Gastrocnemius medialis (tissue), 4 donors: ENCODE measurements around the gene ARVCF. TPM values are rescaled to one million over a fixed set of nuclear protein-coding genes. Genes with fewer than 3 reads are reported as not detected.

Source experiments
- ATAC-seq, 2 donors: fragments of 150-250 bp; one replicate each; pipeline ENCODE4 v1.9.1; 2016
- DNase-seq, 2 donors: peaks; one replicate each; pipeline ENCODE4 v3.0.0-alpha.2; 2019
- H3K27ac ChIP-seq, 4 donors: fragments of 200-600 bp; sonication (generic); 1 replicate in 1 of 4; 2 replicates in 3 of 4; pipeline ENCODE4 v1.5.1; 2016 to 2018; ENCODE audit warnings: mild to moderate bottlenecking in 2 of 4, moderate library complexity in 1 of 4
- H3K27me3 ChIP-seq, 3 donors: fragments of 200-600 bp; sonication (generic) in 2 of 3; 1 replicate in 1 of 3; 2 replicates in 2 of 3; pipeline versions ENCODE4 v1.5.1 to v1.6.0; 2016 to 2019; ENCODE audit warnings: mild to moderate bottlenecking in 1 of 3, moderate library complexity in 1 of 3
- H3K36me3 ChIP-seq, 2 donors: fragments of 200-600 bp; sonication (generic) in 1 of 2; one replicate each; pipeline ENCODE4 v1.5.1; 2017 to 2018
- H3K4me1 ChIP-seq, 2 donors: fragments of 200-600 bp; sonication (generic) in 1 of 2; one replicate each; pipeline ENCODE4 v1.5.1; 2016 to 2017; ENCODE audit warnings: mild to moderate bottlenecking in 2 of 2
- H3K4me3 ChIP-seq, 4 donors: fragments of 200-600 bp; sonication (generic) in 3 of 4; 1 replicate in 1 of 4; 2 replicates in 3 of 4; pipeline ENCODE4 v1.5.1; 2016 to 2019; ENCODE audit warnings: mild to moderate bottlenecking in 2 of 4
- H3K9me3 ChIP-seq, 3 donors: fragments of 200-600 bp; sonication (generic) in 2 of 3; 1 replicate in 1 of 3; 2 replicates in 2 of 3; pipeline ENCODE4 v1.5.1; 2016 to 2019
- POLR2A ChIP-seq, 2 donors: fragments of 450-650 bp; IDR thresholded peaks; one replicate each; pipeline ENCODE4 v1.6.1; 2017; ENCODE audit warnings: antibody characterized with exemption in 2 of 2, mild to moderate bottlenecking in 2 of 2, moderate library complexity in 2 of 2
- in situ Hi-C, 4 donors: fragments of 200-750 bp; cut with MboI; loops; one replicate each; pipeline versions ENCODE4 v1.15.0 to v1.8.0; 2017; ENCODE audit warnings: low sequenced_read_pairs in 4 of 4
- intact Hi-C: fragments of 100-400 bp; cut with DNase I; formaldehyde crosslinking; loops from one replicate; pipeline ENCODE4 v1.15.1; 2023; ENCODE audit warnings: low total_unique reads
- total RNA-seq, 4 donors: library from RNA; depleted of rRNA; stranded (reverse); fragments of >200 nt; gene quantifications; one replicate each; pipeline versions ENCODE4 v1.1.0 to v1.2.3, GENCODE V29; 2016
- TF ChIP-seq, protein P1 (sequence below), 5 experiments: fragments of 450-650 bp in 3 of 5; fragments of 200-600 bp in 2 of 5; sonication (generic) in 2 of 5; IDR thresholded peaks in 4 of 5; conservative IDR thresholded peaks in 1 of 5; 1 replicate in 4 of 5; 2 replicates in 1 of 5; pipeline ENCODE4 v1.5.1; 2016 to 2019; ENCODE audit warnings: antibody characterized with exemption in 5 of 5, mild to moderate bottlenecking in 3 of 5, moderate library complexity in 3 of 5

The ARVCF gene
- total RNA-seq, 4 donors from 2014 or later, result 6.9 to 19.6 (median 18.0) TPM

DNA sequence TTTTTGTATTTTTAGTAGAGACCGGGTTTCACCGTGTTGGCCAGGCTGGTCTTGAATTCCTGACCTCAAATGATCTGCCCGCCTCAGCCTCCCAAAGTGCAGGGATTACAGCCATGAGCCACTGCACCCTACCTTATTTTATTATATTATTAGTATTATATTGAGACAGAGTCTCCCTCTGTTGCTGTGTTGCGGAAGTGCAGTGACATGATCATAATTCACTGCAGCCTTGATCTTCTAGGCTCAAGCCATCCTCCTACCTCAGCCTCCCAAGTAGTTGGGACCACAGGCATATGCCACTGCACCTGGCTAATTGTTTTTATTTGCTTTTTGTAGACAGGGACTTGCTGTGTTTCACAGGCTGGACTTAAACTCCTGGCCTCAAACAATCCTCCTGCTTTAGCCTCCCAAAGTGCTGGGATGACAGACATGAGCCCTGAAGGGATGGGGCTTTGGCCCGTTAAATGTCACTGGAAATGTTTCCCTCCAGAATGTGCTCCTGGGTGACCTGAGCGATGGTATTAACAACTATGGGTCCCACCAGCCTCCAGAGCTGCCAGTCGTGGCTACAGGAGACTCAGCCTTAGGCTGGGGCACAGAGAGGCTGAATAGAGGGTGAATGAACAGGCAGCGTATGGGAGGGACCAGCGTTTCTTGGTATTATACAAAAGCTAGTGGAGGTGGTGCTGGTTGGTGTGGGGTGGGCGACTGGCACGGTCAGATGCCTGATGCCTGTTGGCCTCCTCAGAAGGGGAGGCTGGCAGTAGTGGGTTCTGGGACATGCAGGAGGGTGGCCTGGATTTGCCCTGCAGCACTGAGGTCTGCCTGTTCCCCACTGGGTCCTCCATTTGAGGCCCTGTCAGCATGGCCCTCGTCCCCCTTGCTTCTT is 11.6 kb upstream of the ARVCF start:
- ATAC-seq (no peak), DNase-seq (no peak)
- H3K4me3 ChIP-seq, result no peak overlapping the region
- TF ChIP-seq POLR2A (IDR thresholded peaks at IDR 0.05), result no peak
- TF ChIP-seq, protein P1, sequence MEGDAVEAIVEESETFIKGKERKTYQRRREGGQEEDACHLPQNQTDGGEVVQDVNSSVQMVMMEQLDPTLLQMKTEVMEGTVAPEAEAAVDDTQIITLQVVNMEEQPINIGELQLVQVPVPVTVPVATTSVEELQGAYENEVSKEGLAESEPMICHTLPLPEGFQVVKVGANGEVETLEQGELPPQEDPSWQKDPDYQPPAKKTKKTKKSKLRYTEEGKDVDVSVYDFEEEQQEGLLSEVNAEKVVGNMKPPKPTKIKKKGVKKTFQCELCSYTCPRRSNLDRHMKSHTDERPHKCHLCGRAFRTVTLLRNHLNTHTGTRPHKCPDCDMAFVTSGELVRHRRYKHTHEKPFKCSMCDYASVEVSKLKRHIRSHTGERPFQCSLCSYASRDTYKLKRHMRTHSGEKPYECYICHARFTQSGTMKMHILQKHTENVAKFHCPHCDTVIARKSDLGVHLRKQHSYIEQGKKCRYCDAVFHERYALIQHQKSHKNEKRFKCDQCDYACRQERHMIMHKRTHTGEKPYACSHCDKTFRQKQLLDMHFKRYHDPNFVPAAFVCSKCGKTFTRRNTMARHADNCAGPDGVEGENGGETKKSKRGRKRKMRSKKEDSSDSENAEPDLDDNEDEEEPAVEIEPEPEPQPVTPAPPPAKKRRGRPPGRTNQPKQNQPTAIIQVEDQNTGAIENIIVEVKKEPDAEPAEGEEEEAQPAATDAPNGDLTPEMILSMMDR (IDR thresholded peaks at IDR 0.05 in 4 of 5, conservative IDR thresholded peaks at IDR 0.05 in 1 of 5), result no peak
- intact Hi-C loops (no loop called here), in situ Hi-C loops (no loop called here)
- no peak overlapping the region for H3K27ac ChIP-seq
- H3K9me3 ChIP-seq, result no peaks in the 10 kb centered on the region
- H3K36me3 ChIP-seq, result no peaks in the 10 kb centered on the region
- peaks cover 21 to 24% of the 10 kb centered on the region in 2 donors for H3K4me1 ChIP-seq
- H3K27me3 ChIP-seq, result no peaks in the 10 kb centered on the region

DNA sequence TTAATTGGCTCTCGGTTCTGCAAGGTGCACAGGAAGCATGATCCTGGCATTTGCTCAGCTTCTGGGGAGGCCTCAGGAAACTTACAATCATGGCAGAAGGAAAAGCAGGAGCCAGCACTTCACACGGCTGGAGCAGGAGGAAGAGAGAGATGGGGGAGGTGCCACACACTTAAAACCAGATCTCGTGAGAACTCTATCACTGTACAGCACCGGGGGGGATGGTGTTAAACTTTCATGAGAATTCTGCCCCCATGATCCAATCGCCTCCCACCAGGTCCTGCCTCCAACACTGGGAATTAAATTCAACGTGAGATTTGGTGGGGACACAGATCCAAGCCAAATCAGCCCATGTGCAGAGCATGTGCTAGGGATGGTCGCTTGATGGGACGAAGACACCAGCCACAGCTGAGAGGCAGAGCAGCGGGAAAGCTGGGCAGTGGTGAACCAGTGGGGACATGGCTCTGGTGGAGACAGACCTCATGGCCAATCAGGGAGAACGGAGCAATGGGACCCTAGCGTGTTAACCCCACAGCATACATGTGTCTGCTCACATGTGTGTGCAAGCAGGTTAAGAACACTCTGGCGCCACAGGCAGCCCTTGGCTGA is 10.5 kb upstream of the ARVCF start:
- H3K27me3 ChIP-seq, result no peaks in the 10 kb centered on the region
- H3K4me3 ChIP-seq, result no peak overlapping the region
- ATAC-seq (no peak), DNase-seq (no peak)
- H3K4me1 ChIP-seq, result peaks cover 18 to 24% of the 10 kb centered on the region in 2 donors
- no peaks in the 10 kb centered on the region for H3K36me3 ChIP-seq
- TF ChIP-seq, protein P1 (IDR thresholded peaks at IDR 0.05 in 4 of 5, conservative IDR thresholded peaks at IDR 0.05 in 1 of 5), result no peak
- TF ChIP-seq POLR2A (IDR thresholded peaks at IDR 0.05), result no peak
- H3K27ac ChIP-seq, result no peak overlapping the region
- H3K9me3 ChIP-seq, result no peaks in the 10 kb centered on the region
- intact Hi-C loops (no loop called here), in situ Hi-C loops (no loop called here)

DNA sequence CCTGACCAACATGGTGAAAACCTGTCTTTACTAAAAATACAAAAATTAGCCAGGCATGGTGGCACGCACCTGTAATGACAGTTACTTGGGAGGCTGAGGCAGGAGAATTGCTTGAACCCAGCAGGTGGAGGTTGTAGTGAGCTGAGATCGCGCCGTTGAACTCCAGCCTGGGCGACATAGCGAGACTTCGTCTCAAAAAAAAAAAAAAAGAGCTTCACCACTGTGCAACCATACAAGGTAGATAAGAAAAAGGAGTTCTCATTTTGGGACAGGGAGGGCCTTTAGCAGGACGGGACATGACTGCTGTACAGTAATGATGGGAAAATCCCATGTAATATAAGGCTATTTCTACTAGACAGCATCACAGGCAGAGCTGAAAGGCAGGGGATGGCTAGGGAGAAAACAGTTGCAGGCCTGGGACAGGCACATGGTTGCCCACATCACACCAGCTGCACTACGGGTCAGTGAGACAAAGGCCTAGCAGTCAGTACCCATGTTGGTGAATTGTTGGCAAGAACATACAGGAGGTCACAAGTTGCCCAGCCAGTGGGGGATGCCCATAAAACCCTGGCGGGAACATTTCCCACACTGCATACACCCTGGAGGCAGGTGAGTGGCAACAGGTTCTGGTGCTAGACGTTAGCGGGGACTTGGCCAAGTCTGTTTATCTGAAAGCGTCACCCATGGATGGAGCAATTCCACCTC is 9.7 kb upstream of the ARVCF start:
- Histone ChIP-seq H3K27ac (peak overlapping the region in 1 of 4 donors; percentile 19), H3K4me1 (peaks cover 21 to 29% of the 10 kb centered on the region in 2 donors), H3K4me3 (no peak overlapping the region), H3K27me3 (no peaks in the 10 kb centered on the region), H3K9me3 (no peaks in the 10 kb centered on the region), H3K36me3 (no peaks in the 10 kb centered on the region)
- DNase-seq (no peak), ATAC-seq (no peak)
- intact Hi-C loops, result no loop called here
- in situ Hi-C loops, result no loop called here
- TF ChIP-seq, protein P1 (IDR thresholded peaks at IDR 0.05 in 4 of 5, conservative IDR thresholded peaks at IDR 0.05 in 1 of 5), result no peak
- TF ChIP-seq POLR2A (IDR thresholded peaks at IDR 0.05), result no peak

- TF ChIP-seq, protein P1 (IDR thresholded peaks at IDR 0.05 in 4 of 5, conservative IDR thresholded peaks at IDR 0.05 in 1 of 5), result no peak
- TF ChIP-seq POLR2A (IDR thresholded peaks at IDR 0.05), result no peak
- Histone ChIP-seq H3K4me3 (no peak overlapping the region), H3K9me3 (no peaks in the 10 kb centered on the region), H3K27me3 (no peaks in the 10 kb centered on the region), H3K4me1 (peaks cover 22 to 29% of the 10 kb centered on the region in 2 donors), H3K27ac (peak overlapping the region in 1 of 4 donors; percentile 10), H3K36me3 (no peaks in the 10 kb centered on the region)
- ATAC-seq (no peak), DNase-seq (no peak)
- intact Hi-C loops, result no loop called here
- in situ Hi-C loops, result no loop called here
These were observed 9.0 kb upstream of the ARVCF start for GRCh38 chr22:20025401-20026203.
